ENCODE measurements around the gene ISG20L2.

ISG20L2 gene

DNA sequence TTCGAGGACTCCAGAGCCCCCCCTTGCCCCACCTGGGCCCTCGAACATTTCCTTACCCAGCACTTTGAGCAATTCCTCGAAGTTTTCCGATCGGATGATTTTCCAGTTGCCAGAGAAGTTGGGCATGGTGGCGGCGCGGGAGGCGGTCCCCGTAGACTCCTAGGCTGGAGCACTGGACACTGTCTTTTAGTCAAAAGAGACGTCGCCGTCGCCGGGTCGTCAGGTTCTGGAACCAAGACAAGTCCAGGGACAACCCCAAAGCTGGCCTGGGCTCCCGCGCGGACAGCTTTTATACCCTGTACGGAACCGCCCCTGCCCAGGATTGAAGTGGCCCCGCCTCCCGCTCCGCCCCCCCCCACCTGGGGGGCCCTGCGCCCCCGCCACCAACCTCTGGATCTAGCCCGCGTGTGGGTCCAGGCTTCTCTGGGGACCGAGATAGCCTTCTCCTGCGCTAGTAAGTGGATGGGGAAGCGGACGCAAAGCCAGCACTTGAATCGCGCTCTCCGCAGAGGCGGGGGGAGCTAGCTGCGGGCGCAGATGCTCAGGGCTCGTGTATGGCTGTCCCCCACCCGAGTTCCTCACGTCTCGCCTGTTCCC, 23.1 kb downstream of the ISG20L2 start, which contains the start of gene CRABP2:
Gene CRABP2 (minus strand): TSS at position 263 of the 597 bp plus-strand sequence. CDS start 137 bp downstream, at position 126.
- DNase-seq, result no peak

- DNase-seq, result peak; percentile 24
Measured at GRCh38 chr1:156704930-156705320, 23.6 kb downstream of the ISG20L2 start.

DNA sequence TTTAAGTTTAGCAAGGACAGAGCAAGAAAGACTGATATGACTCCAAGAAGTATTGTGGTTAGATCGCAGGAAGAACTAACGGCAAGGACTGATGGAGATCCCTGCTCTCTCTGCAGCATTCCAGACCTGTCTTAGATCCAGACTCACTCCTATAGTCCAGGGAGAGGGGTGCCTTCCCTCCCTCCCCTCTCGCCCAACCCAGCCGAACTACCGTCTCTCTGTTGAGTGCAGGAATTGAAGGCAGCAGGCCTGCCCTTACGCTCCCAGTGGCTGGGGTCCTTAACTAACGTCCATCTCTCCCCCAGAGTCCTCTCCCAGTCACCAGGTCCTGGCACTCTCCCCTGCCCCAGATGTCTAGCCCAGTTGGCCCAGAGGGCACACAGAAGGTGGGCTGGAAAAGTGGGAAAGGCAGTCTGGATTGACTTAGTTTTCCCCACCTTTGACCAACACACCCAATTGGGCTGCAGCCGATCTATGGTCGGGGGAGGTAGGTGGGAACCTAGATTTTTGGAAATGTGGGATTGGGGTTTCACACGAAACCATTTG, 24.3 kb downstream of the ISG20L2 start:
- DNase-seq, result no peak

DNA sequence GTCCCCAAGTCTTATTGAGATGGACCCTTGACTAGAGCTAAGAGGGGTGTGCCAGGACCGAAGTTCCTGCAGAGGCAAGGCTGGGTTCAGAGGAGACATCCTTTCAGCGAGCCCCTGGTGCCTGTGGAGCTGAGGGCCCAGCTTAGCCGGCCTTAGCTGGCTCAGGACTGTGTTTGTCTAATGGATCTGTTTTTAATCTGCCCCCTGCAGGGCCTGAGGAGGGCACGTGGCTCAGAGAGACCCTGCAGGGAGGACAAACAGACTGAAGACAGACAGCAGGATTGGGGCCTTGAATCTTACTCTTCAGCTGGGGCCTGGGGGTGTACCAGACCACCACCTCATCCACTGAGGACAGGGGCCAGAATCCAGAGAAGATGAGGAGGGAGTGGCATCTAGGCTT, 24.8 kb downstream of the ISG20L2 start:
- DNase-seq, result no peak

DNA sequence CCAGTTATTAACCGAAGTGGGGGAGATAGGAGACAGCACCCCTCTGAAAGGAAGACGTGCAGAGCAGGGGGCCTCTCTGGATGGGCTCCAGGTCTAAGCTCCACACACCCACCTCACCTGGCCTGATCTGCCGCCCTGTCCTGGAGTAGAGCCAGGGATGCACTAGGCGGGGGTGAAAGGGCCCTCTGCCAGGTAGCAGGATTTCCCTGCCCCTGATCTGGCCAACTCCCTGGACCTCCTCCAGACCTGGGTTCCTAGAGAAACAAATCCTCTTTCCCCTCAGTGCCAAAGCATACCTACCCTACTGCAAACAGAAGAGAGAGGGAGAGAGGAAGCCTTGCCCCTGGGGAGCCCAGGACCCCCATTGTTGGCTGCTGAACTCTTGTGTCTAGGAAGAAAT, 25.2 kb downstream of the ISG20L2 start:
- no peak for DNase-seq

DNA sequence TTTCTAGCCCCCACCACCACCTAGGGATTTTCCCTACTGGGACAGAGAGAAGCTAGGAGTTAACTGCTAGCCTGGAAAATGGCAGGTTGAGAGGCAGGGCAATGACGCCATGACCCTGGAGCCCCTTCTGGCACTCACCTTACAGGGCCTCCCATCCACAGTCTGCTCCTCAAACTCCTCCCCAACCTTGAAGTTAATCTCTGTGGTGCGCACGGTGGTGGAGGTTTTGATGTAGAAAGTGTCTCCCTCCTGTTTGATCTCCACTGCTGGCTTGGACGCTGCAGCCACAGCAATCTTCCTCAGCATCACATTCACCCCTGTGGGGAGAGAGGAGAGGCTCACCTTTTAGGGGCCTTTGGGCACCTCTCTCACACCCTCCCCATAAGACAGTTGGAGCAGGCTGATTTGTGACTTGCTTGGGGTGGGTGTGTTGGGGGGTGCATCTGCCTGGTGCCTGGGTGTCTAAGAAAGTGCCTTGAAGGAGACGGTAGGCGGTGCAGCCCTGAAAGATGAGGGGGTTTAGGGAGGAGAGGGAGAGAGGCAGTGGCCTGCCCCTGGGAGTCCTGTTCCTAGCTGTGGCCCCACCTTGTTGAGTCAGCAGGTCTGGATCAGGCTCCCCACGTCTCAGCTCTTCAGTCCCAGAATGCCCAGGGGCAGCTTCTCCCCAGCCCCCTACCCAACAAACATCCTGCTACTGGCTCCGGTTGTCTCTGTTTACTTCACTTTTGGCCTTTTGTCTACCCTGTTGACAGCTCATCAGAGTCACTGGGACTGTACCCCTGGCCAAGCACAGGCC, 27.6 kb downstream of the ISG20L2 start:
- no peak for DNase-seq

- DNase-seq, result no peak
Measured at GRCh38 chr1:156698995-156699394, 29.6 kb downstream of the ISG20L2 start.

- DNase-seq, result no peak
Measured at GRCh38 chr1:156697481-156697880, 31.1 kb downstream of the ISG20L2 start.

GRCh38 chr1:156696755-156697154, 31.8 kb downstream of the ISG20L2 start:
- no peak for DNase-seq

DNA sequence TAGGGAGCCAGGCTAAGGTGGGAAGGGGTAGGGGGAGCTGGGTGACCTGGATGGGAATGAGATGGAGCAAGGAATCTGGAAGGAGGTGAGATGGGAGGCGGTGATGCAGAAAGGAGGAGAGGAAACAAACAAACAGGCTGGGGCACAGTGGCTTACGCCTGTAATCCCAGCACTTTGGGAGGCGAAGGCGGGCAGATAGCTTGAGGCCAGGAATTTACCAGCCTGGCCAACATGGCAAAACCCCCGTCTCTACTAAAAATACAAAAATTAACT, 33.9 kb downstream of the ISG20L2 start:
- no peak for DNase-seq

DNA sequence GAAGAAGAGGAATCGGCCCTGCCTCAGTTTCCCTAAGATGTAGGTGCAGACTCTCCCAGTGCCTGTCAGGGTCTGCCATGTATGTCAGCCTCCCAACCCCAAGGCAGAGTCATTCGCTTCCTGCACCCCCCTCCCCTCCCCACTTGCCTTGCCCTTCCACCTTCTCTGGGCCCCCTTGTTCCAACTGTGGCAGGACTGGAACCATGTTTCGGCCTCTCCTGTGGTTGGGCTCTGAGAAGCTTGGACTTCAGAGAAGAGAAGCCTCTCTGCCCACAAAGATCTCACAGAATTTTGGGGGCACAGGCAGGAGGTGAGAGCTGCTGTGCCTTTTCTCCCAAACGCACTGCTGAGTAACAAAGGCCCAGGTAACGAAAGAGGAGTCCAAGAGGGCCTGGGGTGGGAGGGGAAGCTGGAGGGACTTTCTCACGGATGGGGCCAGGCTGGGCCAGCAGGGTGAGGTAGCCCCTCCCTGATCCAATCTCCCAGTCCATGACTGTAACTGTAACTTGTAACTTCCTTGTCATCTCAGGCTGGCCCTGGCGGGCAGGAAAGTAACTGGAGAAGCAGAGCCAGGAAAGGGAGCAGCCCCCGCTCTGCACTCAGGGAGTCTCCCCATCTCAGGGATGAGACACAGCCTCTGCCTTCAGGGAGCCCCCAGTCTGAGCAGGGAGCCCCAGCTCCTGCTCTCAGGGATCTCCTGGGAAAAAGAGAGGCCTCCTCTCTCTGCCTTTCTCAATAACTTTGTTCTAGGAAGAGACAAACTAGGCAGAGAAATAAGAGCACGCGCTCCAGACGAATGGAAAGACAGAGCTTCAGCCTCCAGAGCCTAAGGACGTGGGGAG, 34.5 kb downstream of the ISG20L2 start:
- no peak for DNase-seq

DNA sequence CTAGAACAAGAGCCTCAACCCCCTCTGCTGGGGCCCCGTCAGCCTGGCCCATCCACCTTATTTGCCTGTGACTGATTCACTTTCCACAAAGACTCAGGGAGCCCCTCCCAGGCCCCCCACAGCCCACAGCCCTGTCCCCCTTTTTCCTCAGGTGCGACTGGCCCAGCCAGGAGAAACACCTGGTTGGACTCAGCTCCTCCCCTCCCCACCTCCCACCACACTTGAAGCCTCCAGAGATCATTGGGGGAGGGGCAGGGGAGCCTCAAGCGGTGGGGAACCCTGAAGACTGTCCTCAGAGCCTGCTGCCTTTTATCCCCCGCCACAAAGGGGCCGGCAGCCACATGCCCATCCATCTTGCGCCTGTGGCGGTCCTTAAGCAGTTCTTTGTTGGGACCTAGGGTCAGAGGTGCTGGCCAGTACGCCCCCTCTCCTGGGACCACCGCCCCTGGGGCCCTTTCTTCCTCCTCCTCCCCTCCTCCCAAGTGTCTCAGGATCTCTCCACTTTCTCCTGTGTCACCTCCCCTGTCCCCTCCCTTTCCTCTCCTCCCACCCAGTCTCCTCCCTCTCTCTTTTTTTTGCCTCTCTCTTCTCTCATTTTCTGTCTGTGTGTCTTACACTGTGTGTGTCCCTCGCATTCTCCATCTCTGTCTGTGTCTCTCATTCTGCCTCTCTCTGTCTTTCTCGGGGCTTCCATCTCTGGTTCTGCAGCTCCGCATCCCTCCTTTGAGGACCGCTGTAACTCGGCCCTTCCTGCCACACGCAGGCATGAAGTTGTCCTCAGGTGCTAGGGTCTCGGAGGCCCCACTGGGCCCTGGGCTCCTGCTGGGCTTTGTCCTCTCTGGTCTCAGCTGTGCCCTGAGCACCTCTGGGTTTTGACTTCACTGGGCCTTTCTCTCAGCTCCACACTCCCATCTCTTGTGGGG, 35.4 kb downstream of the ISG20L2 start:
- no peak for DNase-seq

GRCh38 chr1:156692441-156692924, 36.1 kb downstream of the ISG20L2 start:
- no peak for DNase-seq

GRCh38 chr1:156691665-156692440, 36.7 kb downstream of the ISG20L2 start:
- no peak for DNase-seq

DNA sequence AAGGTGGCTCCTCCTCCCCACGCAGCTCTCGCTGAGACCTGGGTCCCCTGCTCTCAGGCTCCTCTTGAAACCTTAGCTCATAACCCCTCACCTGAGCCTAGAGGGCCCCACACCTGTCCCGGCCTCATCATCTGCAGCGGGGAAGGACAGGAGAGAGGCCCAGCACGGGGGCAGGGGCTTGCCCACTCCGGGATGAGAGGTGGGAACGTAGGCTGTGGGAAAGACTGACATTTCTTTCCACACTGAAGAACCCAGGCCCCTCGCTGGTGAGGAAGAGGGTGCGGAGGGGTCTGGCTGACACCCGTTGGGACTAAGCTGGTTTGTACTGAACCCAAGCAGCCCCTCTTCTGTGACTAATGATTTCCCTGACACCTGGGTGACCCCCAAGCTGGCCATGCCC, 37.4 kb downstream of the ISG20L2 start:
- DNase-seq, result no peak

DNA sequence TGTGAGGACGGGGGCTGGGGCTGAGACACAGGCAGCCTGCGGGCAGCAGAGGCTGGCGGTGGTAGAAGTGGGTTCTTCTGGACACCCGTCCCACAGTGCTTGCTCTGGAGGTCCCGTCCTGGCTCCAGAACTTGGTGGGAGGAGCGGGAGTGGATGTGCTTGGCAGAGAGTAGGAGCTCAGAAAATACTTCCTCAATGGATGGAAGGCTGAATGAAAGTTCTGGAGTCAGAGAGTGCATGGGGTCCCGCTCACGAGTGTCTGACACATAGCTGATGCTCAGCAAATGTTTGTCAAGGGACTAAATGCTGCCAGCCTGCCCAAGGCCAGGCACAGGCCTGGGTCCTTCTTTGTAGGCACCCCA, 37.9 kb downstream of the ISG20L2 start:
- DNase-seq, result no peak

DNA sequence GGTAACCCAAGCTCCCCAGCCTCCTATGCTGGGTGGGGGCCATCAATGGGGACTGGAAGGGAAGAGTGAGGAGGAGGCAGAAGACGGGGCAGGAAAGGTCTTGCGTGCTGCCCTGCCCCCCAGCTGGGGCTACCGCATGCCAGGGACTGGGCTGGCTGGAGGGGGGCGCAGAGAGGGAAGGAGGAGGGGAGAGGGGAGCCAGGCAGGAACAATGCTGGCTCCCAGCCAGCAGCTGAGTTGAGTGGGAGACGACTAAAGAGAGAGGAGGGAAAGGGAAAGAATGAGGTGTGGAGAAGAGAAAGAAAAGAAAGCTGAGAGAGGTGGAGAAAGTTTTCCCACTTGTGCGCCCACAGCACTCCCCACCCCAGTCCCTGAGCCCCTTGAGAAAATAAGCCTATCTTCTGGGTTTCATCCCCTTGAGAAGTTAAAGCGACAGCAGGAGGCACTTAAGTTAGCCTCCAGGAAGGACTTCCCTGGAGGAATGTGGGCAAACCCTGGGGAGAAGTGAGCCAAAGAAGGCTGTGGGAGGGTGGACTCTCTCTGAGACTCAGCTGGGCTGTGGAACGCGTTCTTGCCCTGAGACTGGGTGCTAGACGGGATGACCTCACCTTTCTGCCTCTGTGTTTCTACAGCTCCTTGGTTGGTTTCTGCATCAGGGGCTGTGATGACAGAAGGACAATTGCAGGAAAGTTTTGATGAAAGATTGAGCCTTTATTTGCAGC, 38.5 kb downstream of the ISG20L2 start:
- no peak for DNase-seq

- DNase-seq, result peak; percentile 64
Measured at GRCh38 chr1:156689035-156689952, 39.3 kb downstream of the ISG20L2 start.

DNA sequence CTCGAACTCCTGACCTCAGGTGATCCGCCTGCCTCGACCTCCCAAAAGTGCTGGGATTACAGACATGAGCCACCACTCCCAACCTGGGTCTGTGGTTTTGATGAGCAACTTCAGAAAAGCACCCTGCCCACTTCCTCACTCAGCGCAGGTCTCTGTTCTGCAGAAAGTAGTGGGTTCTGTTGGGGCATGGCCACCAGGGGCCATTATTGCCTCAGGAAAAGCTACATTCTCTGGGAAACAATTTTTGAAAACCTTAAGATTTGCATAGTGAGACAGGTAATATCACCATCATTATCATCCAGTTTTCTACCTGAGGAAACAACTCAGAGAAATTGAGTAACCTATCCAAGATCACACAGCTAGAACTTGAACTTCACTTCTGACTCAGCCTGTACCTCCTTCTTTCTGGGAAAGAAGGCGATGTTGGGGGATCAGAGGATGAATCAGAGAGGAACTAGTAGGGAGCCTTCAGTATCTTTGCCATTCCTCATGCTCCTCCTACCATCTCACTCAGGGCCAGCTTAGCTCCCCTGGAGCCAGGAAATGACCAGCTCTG, 44.3 kb downstream of the ISG20L2 start:
- no peak for DNase-seq

All from activated T-cell treated with anti-CD3 and anti-CD28 coated beads for 4 hours (primary cell).